GM19035 (cell line): ENCODE measurements around the gene TCEAL5.
"Not testable (repeated sequence)": the region's sequence is repeated elsewhere in the genome, so short reads cannot be mapped to it uniquely, and the experiment has no call there.

Experiments used
- ATAC-seq: cut with Tn5 transposase; IDR thresholded peaks from one replicate; pipeline ENCODE4 v1.9.1; 2021; ENCODE audit not compliant: unreplicated experiment

TCEAL5 gene

GRCh38 chrX:103276581-103277002, at the start of gene TCEAL5:
TCEAL5 (minus strand) TSS chrX:103276750; CDS start chrX:103274563, 2,187 bp downstream.
- ATAC-seq, result no peak

GRCh38 chrX:103311399-103311780, 34.8 kb upstream of the TCEAL5 start:
- ATAC-seq, result no peak

GRCh38 chrX:103310555-103311398, 34.2 kb upstream of the TCEAL5 start, which contains the start of gene BEX2:
BEX2 (minus strand) TSS chrX:103310990; CDS start chrX:103309976, 1,014 bp downstream.
- peak; percentile 99 for ATAC-seq

- peak; percentile 8 for ATAC-seq
Observed at GRCh38 chrX:103309860-103310554, 33.5 kb upstream of the TCEAL5 start.

GRCh38 chrX:103305666-103306065, 29.1 kb upstream of the TCEAL5 start:
- ATAC-seq, result not testable (repeated sequence)

- ATAC-seq, result no peak
Observed at GRCh38 chrX:103304705-103305104, 28.2 kb upstream of the TCEAL5 start.

- ATAC-seq, result no peak
Observed at GRCh38 chrX:103293118-103293517, 16.6 kb upstream of the TCEAL5 start.

GRCh38 chrX:103279624-103280023, 3.1 kb upstream of the TCEAL5 start:
- ATAC-seq, result no peak

- ATAC-seq, result no peak
Observed at GRCh38 chrX:103275947-103276567, 493 bp downstream of the TCEAL5 start.

- ATAC-seq, result no peak
Observed at GRCh38 chrX:103274284-103274683, 2.3 kb downstream of the TCEAL5 start.

- no peak for ATAC-seq
Observed at GRCh38 chrX:103258275-103258674, 18.3 kb downstream of the TCEAL5 start.

GRCh38 chrX:103256651-103257050, 19.9 kb downstream of the TCEAL5 start:
- no peak for ATAC-seq

GRCh38 chrX:103254921-103255493, 21.5 kb downstream of the TCEAL5 start, which contains the start of gene TCEAL8:
TCEAL8 (minus strand) TSS chrX:103255155; CDS start chrX:103253979, 1,176 bp downstream.
- ATAC-seq, result peak; percentile 97

- peak; percentile 63 for ATAC-seq
Observed at GRCh38 chrX:103254171-103254824, 22.3 kb downstream of the TCEAL5 start.

GRCh38 chrX:103253608-103254007, 22.9 kb downstream of the TCEAL5 start:
- no peak for ATAC-seq

- ATAC-seq, result no peak
Observed at GRCh38 chrX:103250977-103251376, 25.6 kb downstream of the TCEAL5 start.

- ATAC-seq, result no peak
Observed at GRCh38 chrX:103249805-103250204, 26.7 kb downstream of the TCEAL5 start.

- no peak for ATAC-seq
Observed at GRCh38 chrX:103248553-103248952, 28.0 kb downstream of the TCEAL5 start.

GRCh38 chrX:103240155-103240554, 36.4 kb downstream of the TCEAL5 start:
- ATAC-seq, result no peak

GRCh38 chrX:103236296-103236695, 40.3 kb downstream of the TCEAL5 start:
- no peak for ATAC-seq

GRCh38 chrX:103235608-103236007, 40.9 kb downstream of the TCEAL5 start:
- ATAC-seq, result not testable (repeated sequence)
